Eye (tissue), 1 donor: ENCODE measurements around the gene UROS.
A peak's percentile ranks its signal among the peaks of the same experiment; 100 is the strongest.

Experiments used
- DNase-seq: peaks from one replicate; pipeline ENCODE4 v3.0.0-alpha.2; 2015

UROS gene

GRCh38 chr10:125785791-125786190 is 37.3 kb downstream of the UROS start:
- DNase-seq = no peak

GRCh38 chr10:125783957-125784356 is 39.1 kb downstream of the UROS start:
- no peak for DNase-seq

- no peak for DNase-seq
Observed at GRCh38 chr10:125783408-125783807, 39.6 kb downstream of the UROS start.

- DNase-seq = peak; percentile 26
Observed at GRCh38 chr10:125782616-125783015, 40.4 kb downstream of the UROS start.

GRCh38 chr10:125782054-125782453 is 41.0 kb downstream of the UROS start:
- DNase-seq = no peak

- no peak for DNase-seq
Observed at GRCh38 chr10:125781374-125781773, 41.7 kb downstream of the UROS start.

- no peak for DNase-seq
Observed at GRCh38 chr10:125779403-125780327, 43.4 kb downstream of the UROS start.

- no peak for DNase-seq
Observed at GRCh38 chr10:125778556-125778955, 44.5 kb downstream of the UROS start.

- no peak for DNase-seq
Observed at GRCh38 chr10:125777806-125778205, 45.3 kb downstream of the UROS start.

- no peak for DNase-seq
Observed at GRCh38 chr10:125775491-125776106, 47.5 kb downstream of the UROS start, which contains the start of gene MMP21. Gene MMP21 (minus strand): TSS chr10:125775821. CDS start chr10:125775821, 0 bp downstream.

GRCh38 chr10:125774581-125775191 is 48.4 kb downstream of the UROS start:
- DNase-seq = no peak

GRCh38 chr10:125773687-125774543 is 49.1 kb downstream of the UROS start:
- no peak for DNase-seq

GRCh38 chr10:125772864-125773180 is 50.2 kb downstream of the UROS start:
- DNase-seq = no peak

GRCh38 chr10:125772112-125772863 is 50.8 kb downstream of the UROS start:
- DNase-seq = no peak

- no peak for DNase-seq
Observed at GRCh38 chr10:125770844-125771243, 52.2 kb downstream of the UROS start.

- DNase-seq = no peak
Observed at GRCh38 chr10:125769175-125769574, 53.9 kb downstream of the UROS start.

- peak; percentile 87 for DNase-seq
Observed at GRCh38 chr10:125768219-125768855, 54.7 kb downstream of the UROS start.

- DNase-seq = no peak
Observed at GRCh38 chr10:125766511-125766910, 56.5 kb downstream of the UROS start.

GRCh38 chr10:125765835-125766234 is 57.2 kb downstream of the UROS start:
- no peak for DNase-seq

GRCh38 chr10:125762692-125763648 is 60.1 kb downstream of the UROS start:
- no peak for DNase-seq
